Mammary microvascular endothelial cell (primary cell): ENCODE data around the gene MYDGF. TPM values are rescaled to one million over a fixed set of nuclear protein-coding genes. Genes with fewer than 3 reads are reported as not detected.

ENCODE experiments used
- total RNA-seq: library from RNA; depleted of rRNA; stranded (reverse); fragments of >200 nt; gene quantifications from 2 replicates; pipeline ENCODE4 v1.2.3, GENCODE V29; 2015

The MYDGF gene
- total RNA-seq = 188 and 208 TPM in 2 replicates

GRCh38 chr19:4669723-4670480 is at the start of gene MYDGF:
Gene MYDGF, minus strand, starts transcription at chr19:4670342. Its CDS starts 8 bp downstream, at chr19:4670334.

DNA sequence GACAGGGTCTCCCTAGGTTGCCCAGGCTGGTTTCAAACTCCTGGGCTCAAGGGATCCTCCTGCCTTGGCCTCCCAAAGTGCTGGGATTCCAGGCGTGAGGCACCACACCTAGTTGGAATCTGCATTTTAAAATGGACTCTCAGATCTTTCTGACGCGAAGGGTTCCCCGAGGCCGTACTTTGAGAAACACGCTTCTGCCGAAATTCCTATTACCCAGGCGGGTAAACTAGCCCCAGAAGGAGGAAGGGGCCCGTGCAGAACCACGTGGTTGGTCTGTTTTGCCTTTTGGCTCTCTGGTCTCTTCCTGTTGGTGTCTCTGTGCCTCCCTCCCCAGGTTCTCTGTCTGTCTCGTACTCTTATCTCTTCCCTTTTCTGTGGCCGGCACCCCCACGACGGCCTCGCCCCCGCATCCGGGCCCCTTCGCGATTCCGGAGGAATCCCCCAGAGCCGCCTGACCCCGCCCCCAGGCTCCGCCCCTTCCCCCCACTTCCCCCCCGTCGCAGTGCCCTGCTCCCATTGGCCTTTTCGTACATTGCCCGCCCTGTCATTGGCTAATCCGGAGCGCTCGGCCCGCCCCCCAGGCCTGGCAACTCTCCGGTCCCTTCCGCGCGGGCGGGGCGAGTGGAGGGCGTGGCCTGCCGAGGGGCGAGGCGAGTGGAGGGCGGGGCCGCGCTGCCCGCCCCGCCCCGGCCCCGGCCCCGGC is 31.2 kb downstream of the MYDGF start, which contains the start of gene TNFAIP8L1:
TSS of gene TNFAIP8L1 (plus strand) at position 689 of the 703 bp plus-strand sequence. CDS start 12,354 bp downstream, outside the sequence.

Other genes with a start within 250 kb of the MYDGF start
- gene UBXN6, start 212.5 kb downstream of the MYDGF start, total RNA-seq = 54.2 and 61.9 TPM in 2 replicates
- gene HDGFL2, start 198.0 kb downstream of the MYDGF start, total RNA-seq = 69.2 and 73.0 TPM in 2 replicates
- gene PLIN4, start 151.9 kb downstream of the MYDGF start, total RNA-seq = 0.07 and 0.20 TPM in 2 replicates
- gene PLIN5, start 135.1 kb downstream of the MYDGF start, total RNA-seq = 0.07 TPM in 1 of 2 replicates, not detected in the other
- gene LRG1, start 130.3 kb downstream of the MYDGF start, total RNA-seq = 0.73 and 0.79 TPM in 2 replicates
- gene SEMA6B, start 110.7 kb downstream of the MYDGF start, total RNA-seq = 176 and 187 TPM in 2 replicates
- gene TNFAIP8L1, start 30.8 kb downstream of the MYDGF start, total RNA-seq = 16.3 and 16.8 TPM in 2 replicates
- gene DPP9, start 53.5 kb upstream of the MYDGF start, total RNA-seq = 91.9 and 113 TPM in 2 replicates
- gene FEM1A, start 121.4 kb upstream of the MYDGF start, total RNA-seq = 14.1 and 14.5 TPM in 2 replicates
- 5.2 and 5.4 TPM in 2 replicates for gene TICAM1, start 161.4 kb upstream of the MYDGF start, total RNA-seq
- gene PLIN3, start 197.3 kb upstream of the MYDGF start, total RNA-seq = 78.5 and 96.7 TPM in 2 replicates
- not detected in 2 replicates for gene ARRDC5, start 232.6 kb upstream of the MYDGF start, total RNA-seq
- 47.1 and 53.8 TPM in 2 replicates for gene UHRF1, start 239.2 kb upstream of the MYDGF start, total RNA-seq